NCI-H187 treated with DMSO at 0.1 percent for 48 hours (cell line): ENCODE results near the gene GSG1.
"Not testable (repeated sequence)": the region's sequence is repeated elsewhere in the genome, so short reads cannot be mapped to it uniquely, and the experiment has no call there.

ENCODE experiments used
- DNase-seq: peaks from one replicate; lab custom pipeline; 2025; lab: John Stamatoyannopoulos, UW

The GSG1 gene

GRCh38 chr12:13091832-13092231 is 11.6 kb downstream of the GSG1 start:
- no peak for DNase-seq

- no peak for DNase-seq
Measured at GRCh38 chr12:13090054-13090453, 13.4 kb downstream of the GSG1 start.

DNA sequence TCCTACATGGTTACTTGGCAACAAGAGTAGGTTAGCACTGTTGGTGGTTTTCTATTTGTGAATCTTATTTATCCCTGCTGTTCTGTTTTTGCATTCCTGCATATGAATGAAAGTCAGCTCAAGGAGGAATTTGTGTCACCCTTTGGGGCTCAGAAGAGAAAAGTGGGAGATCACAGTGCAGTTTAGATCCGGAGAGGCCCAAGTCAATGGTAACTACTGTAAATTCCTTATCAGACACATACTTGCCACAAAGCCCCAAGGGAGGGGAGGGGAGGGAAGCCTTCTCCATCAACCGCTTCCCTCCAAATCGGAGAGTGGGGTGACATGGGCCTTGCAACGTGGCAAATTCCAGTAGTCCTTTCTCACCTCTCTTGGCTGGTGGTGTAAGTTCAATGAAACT is 15.0 kb downstream of the GSG1 start:
- no peak for DNase-seq

GRCh38 chr12:13087766-13088165 is 15.7 kb downstream of the GSG1 start:
- DNase-seq, result no peak

- DNase-seq, result no peak
Measured at GRCh38 chr12:13085968-13086686, 17.3 kb downstream of the GSG1 start.

GRCh38 chr12:13084898-13085640 is 18.4 kb downstream of the GSG1 start:
- DNase-seq, result no peak

- DNase-seq, result not testable (repeated sequence)
Measured at GRCh38 chr12:13083638-13084037, 19.8 kb downstream of the GSG1 start.

DNA sequence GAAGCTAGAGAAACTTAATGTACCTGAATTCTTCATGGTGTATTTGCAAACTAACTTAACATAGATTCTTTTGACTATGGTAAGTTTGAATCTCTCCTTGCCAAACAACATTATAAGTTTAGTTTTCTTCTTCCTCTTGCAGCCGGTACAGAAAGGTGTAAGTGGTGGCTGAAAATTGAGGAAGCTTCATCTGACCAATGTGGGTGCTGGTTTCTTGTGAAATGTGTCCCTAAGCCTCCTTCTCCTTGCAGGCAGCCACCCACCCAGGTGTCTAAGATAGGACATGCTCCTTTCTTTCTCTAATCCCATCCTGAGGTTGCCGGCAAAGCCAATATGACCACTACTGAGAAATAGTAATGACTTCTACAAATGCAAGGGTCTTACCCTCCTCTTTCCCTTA is 20.6 kb downstream of the GSG1 start:
- no peak for DNase-seq

GRCh38 chr12:13080266-13080665 is 23.2 kb downstream of the GSG1 start:
- no peak for DNase-seq

GRCh38 chr12:13079440-13079906 is 24.0 kb downstream of the GSG1 start:
- no peak for DNase-seq

DNA sequence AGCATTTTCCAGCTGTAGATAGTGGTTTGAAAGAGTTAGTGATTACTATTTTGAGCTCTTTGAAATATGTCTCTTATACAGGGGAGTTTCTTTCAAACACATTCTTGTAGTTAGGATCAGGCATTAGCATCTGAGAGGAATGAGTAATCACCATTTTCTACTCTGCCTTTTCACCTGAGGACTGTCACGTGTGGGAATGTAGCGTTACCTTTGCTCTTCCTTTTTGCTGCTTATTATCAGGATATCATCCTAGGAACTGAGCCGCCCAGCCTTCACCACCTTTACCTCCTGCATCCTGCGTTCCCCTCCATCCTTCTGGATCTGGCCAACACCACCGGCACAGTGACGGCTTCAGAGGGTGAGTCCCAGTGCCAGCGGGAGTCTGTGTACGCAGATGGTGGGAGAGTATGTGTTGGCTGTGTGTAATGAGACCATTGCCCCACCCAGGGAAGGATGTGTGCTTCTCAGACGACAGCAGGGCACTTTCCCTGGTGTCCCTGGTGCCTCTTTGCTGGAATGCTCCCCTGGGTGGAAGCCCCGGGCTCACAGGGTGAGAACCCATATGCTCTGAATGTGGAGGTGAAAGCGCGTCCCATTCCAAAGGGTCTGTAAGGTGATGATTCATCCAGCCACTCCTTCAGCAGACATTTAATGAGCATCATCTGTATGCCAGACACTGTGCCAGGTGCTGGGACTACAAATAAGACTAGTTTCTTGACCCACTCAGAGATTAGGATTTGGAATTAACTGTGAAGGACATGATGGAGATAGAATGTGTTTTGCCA is 27.5 kb downstream of the GSG1 start:
- DNase-seq, result no peak

- no peak for DNase-seq
Measured at GRCh38 chr12:13075118-13075480, 28.4 kb downstream of the GSG1 start.

- DNase-seq, result no peak
Measured at GRCh38 chr12:13074396-13075117, 28.9 kb downstream of the GSG1 start.

DNA sequence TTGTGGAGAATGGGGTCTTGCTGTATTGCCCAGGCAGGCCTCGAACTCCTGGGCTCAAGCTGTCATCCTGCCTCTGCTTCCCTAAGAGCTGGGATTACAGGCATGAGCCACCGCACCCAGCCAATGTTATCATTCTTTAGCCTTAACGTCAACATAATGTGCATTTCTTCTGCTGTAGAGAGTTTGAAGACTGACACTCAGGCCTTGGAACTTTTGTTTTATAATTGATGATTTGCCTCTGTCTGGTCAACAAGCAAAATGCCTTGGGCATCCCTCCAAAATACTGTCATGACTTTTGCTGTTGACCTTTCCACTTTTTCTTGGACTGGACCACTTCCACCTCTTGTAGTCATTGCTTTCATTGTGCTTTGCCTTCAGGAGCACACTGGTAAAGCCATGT is 30.3 kb downstream of the GSG1 start:
- no peak for DNase-seq

GRCh38 chr12:13071305-13072280 is 31.9 kb downstream of the GSG1 start:
- DNase-seq, result no peak

- DNase-seq, result no peak
Measured at GRCh38 chr12:13069380-13069779, 34.1 kb downstream of the GSG1 start.

- DNase-seq, result no peak
Measured at GRCh38 chr12:13067322-13067721, 36.1 kb downstream of the GSG1 start.

DNA sequence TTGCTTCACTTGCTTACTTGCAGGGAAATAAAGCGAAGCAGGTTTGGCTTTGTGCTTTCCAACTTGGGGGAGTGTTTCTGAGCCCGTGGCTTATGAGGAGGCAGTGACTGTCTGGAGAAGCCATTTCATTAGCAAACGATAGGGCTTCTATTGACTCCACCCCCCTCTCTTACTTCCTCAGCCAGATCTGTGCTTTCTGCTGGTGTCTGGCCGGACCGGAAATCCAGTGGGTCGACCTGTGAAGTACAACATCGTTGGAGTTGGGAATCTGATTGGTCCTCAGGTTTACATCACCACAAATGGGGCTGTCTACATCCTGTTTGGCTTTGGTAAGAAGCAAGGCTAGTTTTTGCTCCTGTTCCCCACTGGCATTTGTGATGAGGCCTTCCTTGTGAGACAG is 37.0 kb downstream of the GSG1 start:
- DNase-seq, result no peak

GRCh38 chr12:13066014-13066413 is 37.5 kb downstream of the GSG1 start:
- no peak for DNase-seq

DNA sequence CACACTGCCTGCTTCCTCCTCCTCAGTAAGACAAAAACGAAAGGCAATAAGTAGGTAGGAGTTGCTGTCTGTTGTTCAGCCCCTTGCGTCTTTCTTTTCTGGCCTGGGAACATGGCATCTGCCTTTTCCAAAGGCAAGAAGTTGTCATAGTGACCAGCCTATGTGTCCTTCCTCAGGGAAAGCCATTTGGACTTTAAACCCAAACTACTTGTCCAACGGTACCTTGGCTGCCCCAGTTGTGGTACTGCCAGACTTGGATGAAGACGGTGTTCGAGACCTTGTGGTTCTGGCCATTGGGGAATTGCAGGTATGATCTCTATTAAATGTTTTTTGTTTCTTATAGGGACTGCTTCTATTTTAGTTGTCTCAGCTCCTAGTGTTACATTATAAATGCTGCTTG is 40.8 kb downstream of the GSG1 start:
- DNase-seq, result no peak

DNA sequence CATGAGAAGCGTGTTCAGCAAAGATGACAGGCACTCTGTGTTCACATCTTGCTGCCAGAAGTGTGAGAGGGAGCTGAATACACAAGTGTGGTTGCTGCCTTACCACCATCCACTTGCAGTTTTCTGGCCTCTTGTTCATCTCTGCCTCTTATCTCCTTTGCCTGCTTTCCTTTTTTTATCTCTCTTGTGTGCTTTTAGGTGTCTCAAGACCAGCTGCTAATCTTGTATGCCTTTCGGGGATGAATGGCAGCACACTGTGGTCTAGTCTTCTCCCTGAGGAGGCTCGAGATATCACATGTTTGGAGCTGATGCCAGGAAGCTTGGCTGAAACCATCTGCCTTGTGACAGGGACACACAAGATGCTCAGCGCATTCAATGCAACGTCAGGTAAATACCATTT is 42.1 kb downstream of the GSG1 start:
- DNase-seq, result no peak
